Left renal cortex interstitium (tissue), 4 donors: ENCODE results near the gene MECR. TPM values are rescaled to one million over a fixed set of nuclear protein-coding genes. Genes with fewer than 3 reads are reported as not detected.
A peak's percentile ranks its signal among the peaks of the same experiment; 100 is the strongest.
"Not testable (repeated sequence)": the region's sequence is repeated elsewhere in the genome, so short reads cannot be mapped to it uniquely, and the experiment has no call there.

Experiments used
- DNase-seq, 4 donors: peaks; one replicate each; pipeline ENCODE4 v3.0.0-alpha.2; 2013; ENCODE audit warnings: low read depth in 4 of 4, low spot score in 2 of 4, missing footprints in 1 of 4
- polyA plus RNA-seq, 4 donors: library from polyadenylated mRNA; unstranded; fragments of 120-200 nt; gene quantifications; one replicate each; pipeline ENCODE4 v1.2.1, GENCODE V29; 2013; ENCODE audit not compliant: insufficient read length in 4 of 4

Gene MECR
- polyA plus RNA-seq, 4 donors = 21.7 to 37.3 (median 30.4) TPM

GRCh38 chr1:29237129-29237821, 6.5 kb upstream of the MECR start:
- peak in 1 of 4 donors; percentile 48 for DNase-seq

- no peak for DNase-seq
Observed at GRCh38 chr1:29236712-29237128, 6.0 kb upstream of the MECR start.

- DNase-seq = peak in 1 of 4 donors; percentile 63
Observed at GRCh38 chr1:29235955-29236711, 5.4 kb upstream of the MECR start, which contains the start of gene PTPRU. Gene PTPRU, plus strand, starts transcription at chr1:29236522. Its CDS starts 123 bp downstream, at chr1:29236645.

- not testable (repeated sequence) for DNase-seq
Observed at GRCh38 chr1:29234881-29235280, 4.1 kb upstream of the MECR start.

- no peak for DNase-seq
Observed at GRCh38 chr1:29234471-29234870, 3.7 kb upstream of the MECR start.

GRCh38 chr1:29233693-29234092, 3.0 kb upstream of the MECR start:
- no peak for DNase-seq

- DNase-seq = no peak
Observed at GRCh38 chr1:29232387-29232786, 1.7 kb upstream of the MECR start.

GRCh38 chr1:29230204-29230552, 556 bp downstream of the MECR start:
- DNase-seq = no peak

GRCh38 chr1:29227511-29227910, 3.2 kb downstream of the MECR start:
- DNase-seq = no peak

- no peak for DNase-seq
Observed at GRCh38 chr1:29225361-29225760, 5.4 kb downstream of the MECR start.

GRCh38 chr1:29224356-29224837, 6.3 kb downstream of the MECR start:
- DNase-seq = no peak

- DNase-seq = no peak
Observed at GRCh38 chr1:29223521-29223920, 7.2 kb downstream of the MECR start.

GRCh38 chr1:29222686-29223085, 8.0 kb downstream of the MECR start:
- DNase-seq = no peak

GRCh38 chr1:29222260-29222659, 8.5 kb downstream of the MECR start:
- not testable (repeated sequence) for DNase-seq

- no peak for DNase-seq
Observed at GRCh38 chr1:29221296-29221695, 9.4 kb downstream of the MECR start.

- DNase-seq = no peak
Observed at GRCh38 chr1:29218223-29218622, 12.5 kb downstream of the MECR start.

GRCh38 chr1:29217633-29218032, 13.1 kb downstream of the MECR start:
- DNase-seq = no peak

GRCh38 chr1:29213055-29213454, 17.7 kb downstream of the MECR start:
- DNase-seq = no peak

- no peak for DNase-seq
Observed at GRCh38 chr1:29211086-29212030, 19.4 kb downstream of the MECR start.

GRCh38 chr1:29210278-29211085, 20.3 kb downstream of the MECR start:
- no peak for DNase-seq
